GM12878 (cell line): ENCODE results near the gene CTIF. TPM values are rescaled to one million over a fixed set of nuclear protein-coding genes. Genes with fewer than 3 reads are reported as not detected.

ENCODE experiments used
- ATAC-seq: fragments of 200-7000 bp; cut with Tn5 transposase; 3 replicates; pipeline ENCODE4 v1.9.1; 2020; ENCODE audit warnings: mild to moderate bottlenecking, moderate library complexity
- BruUV-seq: library from RNA; stranded (reverse); fragments of 400-500 nt; replicated peaks from 2 replicates; lab custom pipeline; 2021; lab: Mats Ljungman, UMichigan
- CTCF ChIA-PET: fragments of 300-600 bp; sonication (Branson Sonifier 250); formaldehyde crosslinking; extraction: SDS; loops from one replicate; lab custom pipeline; 2021; ENCODE audit warnings: inconsistent platforms; lab: Yijun Ruan, JAX
- POLR2A ChIA-PET: fragments of 350-600 bp; formaldehyde crosslinking; extraction: SDS; loops from one replicate; lab custom pipeline; 2021; ENCODE audit warnings: inconsistent platforms; lab: Charles Lee
- RAD21 ChIA-PET: fragments of 300-600 bp; sonication (Branson Sonifier 250); formaldehyde crosslinking; loops from one replicate; lab custom pipeline; 2023; ENCODE audit warnings: antibody characterized with exemption; ENCODE audit not compliant: unreplicated experiment; lab: Charles Lee
- SMC1A ChIA-PET: fragments of 300-600 bp; sonication (Branson Sonifier 250); formaldehyde crosslinking; loops from one replicate; lab custom pipeline; 2023; ENCODE audit not compliant: unreplicated experiment, uncharacterized antibody; lab: Charles Lee
- DNase-seq: peaks from one replicate; pipeline ENCODE4 v3.0.0-alpha.2; 2011; ENCODE audit warnings: low read depth, low spot score
- FAIRE-seq: peaks from 3 replicates; lab custom pipeline; 2011; peaks lifted over from hg19 to GRCh38; lab: Jason Lieb, UNC
- H2AFZ ChIP-seq: 2 replicates; pipeline ENCODE4 v1.6.0; 2011; ENCODE audit warnings: low read depth, low read length, control low read depth; ENCODE audit not compliant: control insufficient read depth
- H3K27ac ChIP-seq: 2 replicates; pipeline ENCODE4 v1.5.1; 2011; ENCODE audit warnings: control low read depth; ENCODE audit not compliant: control insufficient read depth, insufficient read depth
- H3K27me3 ChIP-seq, 2 experiments: replicated peaks in 1 of 2; 2 replicates each; pipeline versions ENCODE4 v1.6.0 to v1.6.1; 2011; ENCODE audit warnings: low read length in 1 of 2; ENCODE audit not compliant: control insufficient read depth in 2 of 2, insufficient read depth in 2 of 2
- H3K36me3 ChIP-seq, 2 experiments: 2 replicates each; pipeline ENCODE4 v1.5.1; 2011; ENCODE audit warnings: low read length in 1 of 2; ENCODE audit not compliant: control insufficient read depth in 2 of 2, insufficient read depth in 2 of 2
- H3K4me1 ChIP-seq: 2 replicates; pipeline ENCODE4 v1.6.1; 2011; ENCODE audit warnings: mild to moderate bottlenecking, low read length, moderate library complexity, mixed read lengths; ENCODE audit not compliant: control insufficient read depth, insufficient read depth
- H3K4me2 ChIP-seq: 2 replicates; pipeline ENCODE4 v1.6.0; 2011; ENCODE audit warnings: control low read depth; ENCODE audit not compliant: control insufficient read depth, insufficient read depth
- H3K4me3 ChIP-seq: fragments of 200-600 bp; sonication (generic); 2 replicates; pipeline ENCODE4 v1.5.1; 2016
- H3K79me2 ChIP-seq: 2 replicates; pipeline ENCODE4 v1.6.0; 2011; ENCODE audit warnings: low read length; ENCODE audit not compliant: control insufficient read depth, insufficient read depth
- H3K9ac ChIP-seq: 2 replicates; pipeline ENCODE4 v1.8.0; 2011; ENCODE audit warnings: low read length, control low read depth, mixed read lengths; ENCODE audit not compliant: control insufficient read depth, insufficient read depth
- H3K9me3 ChIP-seq: replicated peaks from 3 replicates; pipeline ENCODE4 v1.5.1; 2011; ENCODE audit warnings: mild to moderate bottlenecking, low read length; ENCODE audit not compliant: control insufficient read depth, insufficient read depth
- H4K20me1 ChIP-seq: 2 replicates; pipeline ENCODE4 v1.6.0; 2011; ENCODE audit not compliant: control insufficient read depth, insufficient read depth
- CBX3 ChIP-seq: fragments of 200-600 bp; sonication (generic); IDR thresholded peaks from 2 replicates; pipeline ENCODE4 v1.6.1; 2016; ENCODE audit warnings: low read depth, borderline replicate concordance
- CBX5 ChIP-seq: sonication (generic); IDR thresholded peaks from 2 replicates; pipeline ENCODE4 v1.6.1; 2016; ENCODE audit warnings: low read depth, moderate library complexity, mild to moderate bottlenecking, inconsistent platforms
- CEBPB ChIP-seq, 2 experiments: fragments of 150-350 bp in 1 of 2; IDR thresholded peaks; 2 replicates each; pipeline ENCODE4 v1.6.1; 2012 to 2014; ENCODE audit warnings: low read depth in 2 of 2, low read length in 2 of 2, borderline replicate concordance in 1 of 2, inconsistent platforms in 1 of 2
- CREM ChIP-seq: IDR thresholded peaks from 2 replicates; pipeline ENCODE4 v1.6.1; 2014; ENCODE audit warnings: antibody characterized with exemption, low read depth
- ESRRA ChIP-seq: IDR thresholded peaks from 2 replicates; pipeline ENCODE4 v1.6.1; 2012; ENCODE audit warnings: mild to moderate bottlenecking, low read length, improper control_type of control experiment
- NBN ChIP-seq: fragments of 450-650 bp; IDR thresholded peaks from 2 replicates; pipeline ENCODE4 v1.6.1; 2016
- NFIC ChIP-seq: IDR thresholded peaks from 2 replicates; pipeline ENCODE4 v1.6.1; 2012; ENCODE audit warnings: low read depth, mild to moderate bottlenecking, inconsistent platforms, low read length, moderate library complexity
- NFYB ChIP-seq: IDR thresholded peaks from 2 replicates; pipeline ENCODE4 v1.6.1; 2011; ENCODE audit warnings: low read depth, mild to moderate bottlenecking, low read length, improper control_type of control experiment, moderate library complexity; ENCODE audit not compliant: insufficient read depth
- NR2C1 ChIP-seq: fragments of 450-650 bp; IDR thresholded peaks from 2 replicates; pipeline ENCODE4 v1.6.1; 2017; ENCODE audit warnings: antibody characterized with exemption, mild to moderate bottlenecking, moderate library complexity
- SMAD5 ChIP-seq: IDR thresholded peaks from 2 replicates; pipeline ENCODE4 v1.6.1; 2016; ENCODE audit warnings: antibody characterized with exemption, low read depth
- SP1 ChIP-seq: IDR thresholded peaks from one replicate; pipeline ENCODE4 v1.6.1; 2011; ENCODE audit warnings: low read depth, low read length
- USF1 ChIP-seq: IDR thresholded peaks from 2 replicates; pipeline ENCODE4 v1.6.1; 2011; ENCODE audit warnings: borderline replicate concordance, low read depth, mild to moderate bottlenecking, moderate library complexity, mixed read lengths, low read length; ENCODE audit not compliant: insufficient read depth; ENCODE audit errors: extremely low read length
- WRNIP1 ChIP-seq: IDR thresholded peaks from 2 replicates; pipeline ENCODE4 v1.6.1; 2011; ENCODE audit warnings: low read depth, low read length, improper control_type of control experiment, borderline replicate concordance
- ZBTB33 ChIP-seq: fragments of 450-650 bp; IDR thresholded peaks from 2 replicates; pipeline ENCODE4 v1.6.1; 2017; ENCODE audit warnings: mild to moderate bottlenecking
- ZNF24 ChIP-seq: fragments of 450-650 bp; IDR thresholded peaks from 2 replicates; pipeline ENCODE4 v1.6.1; 2017; ENCODE audit warnings: antibody characterized with exemption, mild to moderate bottlenecking
- ZNF687 ChIP-seq: fragments of 450-650 bp; IDR thresholded peaks from 2 replicates; pipeline ENCODE4 v1.6.1; 2017; ENCODE audit warnings: mild to moderate bottlenecking, moderate library complexity
- WGBS: methylation state at CpG from one replicate; pipeline ENCODE4 v1.1.6; 2016; ENCODE audit warnings: low lambda C conversion rate; ENCODE audit not compliant: insufficient replicate concordance, insufficient coverage; ENCODE audit errors: missing lambda C conversion rate; 5-methylcytosine and 5-hydroxymethylcytosine counted together
- in situ Hi-C: fragments of 300-500 bp; cut with MboI; formaldehyde crosslinking; loops from 9 replicates; pipeline ENCODE4 v1.14.3; 2018; ENCODE audit warnings: mixed read lengths
- intact Hi-C: fragments of 100-400 bp; cut with micrococcal nuclease; formaldehyde crosslinking; loops from one replicate; pipeline ENCODE4 v1.14.2; 2022; ENCODE audit not compliant: unreplicated experiment
- polyA plus RNA-seq, 11 experiments: library from polyadenylated mRNA; depleted of rRNA in 4 of 11; unstranded in 6 of 11; stranded (reverse) in 5 of 11; fragments of >200 nt; fragmentation: Nextera tagmentation in 4 of 11; fragmentation: Illumina TruSeq in 1 of 11; extraction: Ambion mirVana in 4 of 11; extraction: Trizol in 1 of 11; gene quantifications; 1 replicate in 1 of 11; 2 replicates in 10 of 11; pipeline versions ENCODE4 v1.2.1 to v1.2.3, GENCODE V29; 2011 to 2016; ENCODE audit warnings: inconsistent platforms in 2 of 11, missing spikeins in 2 of 11, low read depth in 1 of 11
- total RNA-seq, 4 experiments: library from RNA; depleted of rRNA in 3 of 4; stranded (reverse); fragments of >200 nt in 3 of 4; fragmentation: Illumina TruSeq in 1 of 4; extraction: Trizol in 1 of 4; gene quantifications; 2 replicates each; pipeline versions ENCODE4 v1.2.1 to v1.2.3, GENCODE V29; 2013 to 2021

Gene CTIF
- total and polyA plus RNA-seq, 10 of the 15 experiments (the other 5 are each of a cell fraction or from before 2014, with no cell fraction given): 0.06 to 11.6 (median 2.5) TPM

- TF ChIP-seq CBX3: no peak
- no peak for TF ChIP-seq SP1
- no peak for TF ChIP-seq SMAD5
- TF ChIP-seq NFYB: no peak
- TF ChIP-seq CBX5: no peak
- no peak for TF ChIP-seq WRNIP1
- TF ChIP-seq, all 136 proteins: peak for 0
These were observed 86.0 kb downstream of the CTIF start (continued) for GRCh38 chr18:48624856-48625255.

GRCh38 chr18:48627216-48627615, 88.4 kb downstream of the CTIF start:
- POLR2A ChIA-PET: no interaction called here
- no peak overlapping the region for H3K27ac ChIP-seq
- H2AFZ ChIP-seq: no peak overlapping the region
- DNase-seq (no peak), ATAC-seq (no peak), FAIRE-seq (no peak)
- SMC1A ChIA-PET: no interaction called here
- in situ Hi-C loops (no loop called here), intact Hi-C loops (no loop called here)
- no peaks in the 10 kb centered on the region for H3K27me3 ChIP-seq
- H3K9me3 ChIP-seq: no peaks in the 10 kb centered on the region
- peaks cover 7% of the 10 kb centered on the region for H3K4me1 ChIP-seq
- 45% methylated on average over 3 of the region's 3 CpGs for WGBS
- no peaks in the 10 kb centered on the region for H3K79me2 ChIP-seq
- CTCF ChIA-PET: no interaction called here
- no peaks in the 10 kb centered on the region for H4K20me1 ChIP-seq
- no peak overlapping the region for H3K9ac ChIP-seq
- H3K36me3 ChIP-seq: no peaks in the 10 kb centered on the region
- BruUV-seq: no TSS peak
- H3K4me2 ChIP-seq: no peak overlapping the region
- H3K4me3 ChIP-seq: no peak overlapping the region
- RAD21 ChIA-PET: no interaction called here
- TF ChIP-seq NFIC (no peak), ZNF24 (no peak), ZBTB33 (no peak), USF1 (no peak), CREM (no peak), NR2C1 (no peak), NBN (no peak), ZNF687 (no peak), CEBPB (IDR thresholded peaks at IDR 0.05; ENCODE audit: borderline replicate concordance in 1 of 2, low read depth in 2 of 2, low read length in 2 of 2) (no peak), ESRRA (no peak)
